ENCODE results near the gene STX10. TPM values are rescaled to one million over a fixed set of nuclear protein-coding genes. Genes with fewer than 3 reads are reported as not detected.

Gene STX10
- total and polyA plus RNA-seq, 7 donors: 18.5 to 63.3 (median 20.4) TPM

DNA sequence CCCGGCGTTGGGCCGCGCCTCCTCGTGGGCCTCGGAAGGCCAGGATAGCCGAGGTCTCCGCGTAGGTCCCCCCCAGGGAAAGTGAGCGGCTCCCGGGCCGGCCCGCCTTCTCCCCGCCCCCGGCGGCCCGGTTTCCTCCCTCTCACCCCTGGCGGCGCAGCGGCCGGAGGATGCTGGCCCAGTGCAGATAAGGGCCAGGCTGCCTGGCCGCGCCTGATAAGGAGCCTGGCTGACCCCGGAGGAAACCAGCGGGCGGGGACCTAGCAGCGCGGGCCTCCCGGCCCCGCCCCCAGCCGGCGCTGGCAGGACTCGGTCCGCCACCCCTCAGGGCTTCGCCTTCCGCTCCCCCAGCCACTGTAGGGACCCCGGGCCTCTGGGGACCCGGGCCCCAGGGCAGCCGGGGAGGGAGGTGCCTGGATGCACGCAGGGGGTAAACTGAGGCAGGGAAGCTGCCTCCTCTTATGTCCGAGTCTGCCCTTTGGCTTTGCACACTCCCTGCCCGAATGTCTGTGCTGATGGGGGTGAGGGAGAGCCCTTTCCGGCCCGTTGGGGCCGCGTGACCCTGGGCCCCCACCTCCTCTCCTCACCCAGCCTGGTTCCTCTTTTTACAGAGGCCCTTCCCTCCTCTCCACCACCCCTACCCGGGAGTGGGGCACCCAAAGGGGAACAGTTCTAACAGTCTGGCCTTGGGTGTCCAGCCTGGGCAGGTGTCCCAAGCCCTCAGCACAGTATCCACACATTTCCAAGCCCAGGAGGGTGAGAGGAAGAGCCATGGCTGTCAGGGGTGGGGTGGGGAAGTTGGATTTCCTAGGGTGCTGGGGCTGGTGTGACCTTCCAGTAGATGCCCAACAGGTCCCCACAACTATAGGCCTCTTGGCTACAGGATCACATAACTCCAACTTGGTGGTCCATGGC is 47.3 kb downstream of the STX10 start, which contains the start of gene LYL1:
TSS of gene LYL1 (minus strand) at position 193 of the 915 bp plus-strand sequence. CDS start 1,687 bp downstream, outside the sequence.
- Histone ChIP-seq H3K36me3 (ENCODE audit: insufficient read depth in 1 of 2, low read depth in 1 of 2) (peaks cover 0 to 26% of the 10 kb centered on the region in 2 donors), H3K9me3 (no peaks in the 10 kb centered on the region), H3K27ac (peak within 1 kb of the TSS; percentile 61), H3K27me3 (ENCODE audit: insufficient read depth in 3 of 3, low read length in 2 of 3) (no peaks in the 10 kb centered on the region), H3K4me1 (peaks cover 4% of the 10 kb centered on the region), H3K4me3 (peak within 1 kb of the TSS; percentile 64)
- TF ChIP-seq, protein P1, sequence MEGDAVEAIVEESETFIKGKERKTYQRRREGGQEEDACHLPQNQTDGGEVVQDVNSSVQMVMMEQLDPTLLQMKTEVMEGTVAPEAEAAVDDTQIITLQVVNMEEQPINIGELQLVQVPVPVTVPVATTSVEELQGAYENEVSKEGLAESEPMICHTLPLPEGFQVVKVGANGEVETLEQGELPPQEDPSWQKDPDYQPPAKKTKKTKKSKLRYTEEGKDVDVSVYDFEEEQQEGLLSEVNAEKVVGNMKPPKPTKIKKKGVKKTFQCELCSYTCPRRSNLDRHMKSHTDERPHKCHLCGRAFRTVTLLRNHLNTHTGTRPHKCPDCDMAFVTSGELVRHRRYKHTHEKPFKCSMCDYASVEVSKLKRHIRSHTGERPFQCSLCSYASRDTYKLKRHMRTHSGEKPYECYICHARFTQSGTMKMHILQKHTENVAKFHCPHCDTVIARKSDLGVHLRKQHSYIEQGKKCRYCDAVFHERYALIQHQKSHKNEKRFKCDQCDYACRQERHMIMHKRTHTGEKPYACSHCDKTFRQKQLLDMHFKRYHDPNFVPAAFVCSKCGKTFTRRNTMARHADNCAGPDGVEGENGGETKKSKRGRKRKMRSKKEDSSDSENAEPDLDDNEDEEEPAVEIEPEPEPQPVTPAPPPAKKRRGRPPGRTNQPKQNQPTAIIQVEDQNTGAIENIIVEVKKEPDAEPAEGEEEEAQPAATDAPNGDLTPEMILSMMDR (IDR thresholded peaks at IDR 0.05): no peak
- WGBS, 3 donors: 8 to 9% (median 8%) methylated on average over 35 to 47 of the region's 47 CpGs
- intact Hi-C loops (cut with DNase I): no loop called here
- DNase-seq (peak; percentile 76 to 88), ATAC-seq (peak; percentile 23 to 42 (median 36))

DNA sequence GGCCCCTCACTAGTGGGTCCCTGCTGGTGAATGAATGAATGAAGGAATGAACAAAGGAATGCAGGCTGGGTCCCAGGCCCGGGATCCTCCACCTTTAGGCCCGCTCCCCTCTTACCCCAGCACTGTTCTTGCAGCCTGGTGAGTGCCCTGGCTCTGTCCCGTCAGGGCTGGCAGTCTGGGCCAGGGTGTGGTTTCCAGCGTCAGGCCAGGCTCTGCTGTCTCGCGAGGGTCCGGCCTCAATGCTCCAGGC is 47.8 kb downstream of the STX10 start:
- intact Hi-C loops (cut with DNase I): no loop called here
- 10 to 13% (median 11%) methylated on average over 7 of the region's 7 CpGs for WGBS, 3 donors

DNA sequence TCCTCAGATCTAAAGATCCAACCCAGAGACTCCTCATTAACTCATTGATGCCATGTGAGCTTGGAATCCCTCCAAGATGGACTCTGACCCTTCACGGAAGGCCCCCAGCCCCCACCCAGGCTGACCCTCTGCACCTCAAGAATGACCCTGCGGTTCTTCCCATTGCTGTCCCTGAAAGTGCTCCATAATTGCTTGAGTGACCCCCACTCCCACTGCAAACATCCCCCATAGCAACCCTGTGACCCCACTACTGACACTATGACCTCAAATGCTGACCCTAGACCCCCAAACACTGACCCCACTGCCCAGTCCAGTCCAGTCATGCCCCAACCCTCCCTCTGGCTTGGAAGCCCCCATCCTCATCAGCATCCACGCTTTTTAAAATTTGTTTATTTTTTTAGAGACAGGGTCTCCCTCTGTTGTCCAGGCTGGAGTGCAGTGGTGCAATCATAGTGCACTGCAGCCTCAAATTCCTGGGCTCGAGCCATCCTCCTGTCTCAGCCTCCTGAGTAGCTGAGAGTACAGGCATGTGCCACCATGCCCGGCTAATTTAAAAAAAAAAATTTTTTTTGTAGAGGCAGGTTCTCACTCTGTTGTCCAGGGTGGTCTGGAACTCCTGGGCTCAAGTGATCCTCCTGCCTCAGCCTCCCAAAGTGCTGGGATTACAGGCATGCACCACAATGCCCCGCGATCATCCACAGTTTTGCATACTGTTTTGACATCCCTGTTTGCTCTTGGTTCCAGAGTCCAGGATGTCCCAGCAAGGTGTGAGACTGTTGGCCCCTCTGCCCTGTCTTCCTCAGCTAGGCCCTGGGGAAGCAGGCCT is 48.4 kb downstream of the STX10 start:
- Histone ChIP-seq H3K4me1 (peaks cover 4% of the 10 kb centered on the region), H3K27ac (peak overlapping the region; percentile 60), H3K27me3 (ENCODE audit: insufficient read depth in 3 of 3, low read length in 2 of 3) (no peaks in the 10 kb centered on the region), H3K4me3 (peak overlapping the region; percentile 64), H3K9me3 (no peaks in the 10 kb centered on the region), H3K36me3 (ENCODE audit: insufficient read depth in 1 of 2, low read depth in 1 of 2) (peaks cover 0 to 15% of the 10 kb centered on the region in 2 donors)
- WGBS, 3 donors: 68 to 72% (median 71%) methylated on average over 7 of the region's 7 CpGs
- DNase-seq (no peak), ATAC-seq (no peak)
- intact Hi-C loops (cut with DNase I): no loop called here
- TF ChIP-seq, protein P1 (IDR thresholded peaks at IDR 0.05): no peak

More for the DNA sequence above, 47.8 kb downstream of the STX10 start:
- Histone ChIP-seq H3K4me3 (peak overlapping the region; percentile 64), H3K36me3 (ENCODE audit: insufficient read depth in 1 of 2, low read depth in 1 of 2) (peaks cover 0 to 20% of the 10 kb centered on the region in 2 donors), H3K9me3 (no peaks in the 10 kb centered on the region), H3K27me3 (ENCODE audit: insufficient read depth in 3 of 3, low read length in 2 of 3) (no peaks in the 10 kb centered on the region), H3K4me1 (peaks cover 4% of the 10 kb centered on the region), H3K27ac (peak overlapping the region; percentile 60)
- ATAC-seq (peak in 3 of 4 donors; percentile 14 to 33 (median 19)), DNase-seq (no peak)
- TF ChIP-seq, protein P1 (IDR thresholded peaks at IDR 0.05): no peak

DNA sequence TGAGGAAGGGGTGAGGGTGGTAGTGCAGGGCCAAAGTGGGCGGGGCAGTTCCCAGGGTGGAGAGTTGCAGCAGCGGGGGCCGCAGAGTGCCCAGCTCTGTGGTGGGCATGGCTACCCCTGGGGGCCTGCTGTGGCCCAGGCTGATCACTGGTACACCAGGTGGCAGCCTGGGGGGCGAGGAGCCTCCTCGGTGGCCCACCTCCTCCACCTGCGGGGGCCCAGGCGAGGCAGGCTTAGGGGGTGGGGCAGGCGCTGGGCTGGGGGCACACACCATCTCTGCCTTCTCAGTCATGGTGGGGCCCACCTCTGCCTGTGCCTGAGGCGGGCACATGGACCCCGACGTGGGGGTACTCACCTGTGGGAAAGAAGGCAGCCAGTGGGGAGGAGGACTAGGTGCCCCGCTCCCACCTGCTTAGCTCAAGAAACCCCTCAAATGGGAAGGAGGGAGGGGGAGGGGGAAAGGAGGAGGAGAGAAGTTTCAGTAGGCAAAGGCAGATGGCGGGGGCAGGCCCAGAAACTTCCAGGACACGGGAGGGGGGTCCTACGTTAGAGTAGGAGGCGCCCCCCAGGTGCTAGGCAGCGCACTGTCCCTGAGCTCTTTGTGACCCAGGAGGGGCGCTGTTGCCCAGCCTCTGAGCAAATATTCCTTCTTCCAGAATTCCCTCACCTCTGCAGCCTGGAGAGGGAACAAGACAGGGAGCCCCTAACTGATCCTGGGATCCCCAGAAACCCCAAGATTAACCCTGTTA is 49.2 kb downstream of the STX10 start:
- peaks cover 0 to 11% of the 10 kb centered on the region in 2 donors for H3K36me3 ChIP-seq (ENCODE audit: insufficient read depth in 1 of 2, low read depth in 1 of 2)
- intact Hi-C loops (cut with DNase I): no loop called here
- WGBS, 3 donors: 66 to 73% (median 70%) methylated on average over 12 to 18 of the region's 18 CpGs
- H3K4me3 ChIP-seq: peak overlapping the region; percentile 64
- DNase-seq (no peak), ATAC-seq (no peak)
- TF ChIP-seq, protein P1 (IDR thresholded peaks at IDR 0.05): peak; percentile 19
- H3K4me1 ChIP-seq: peaks cover 4% of the 10 kb centered on the region
- H3K27me3 ChIP-seq (ENCODE audit: insufficient read depth in 3 of 3, low read length in 2 of 3): no peaks in the 10 kb centered on the region
- no peaks in the 10 kb centered on the region for H3K9me3 ChIP-seq
- H3K27ac ChIP-seq: peak overlapping the region; percentile 74
